NCI-H1048 (cell line): ENCODE data around the gene SYTL3.

Experiments used
- DNase-seq: peaks from one replicate; lab custom pipeline; 2025; lab: John Stamatoyannopoulos, UW

SYTL3 gene

GRCh38 chr6:158793432-158793831 is 143.6 kb downstream of the SYTL3 start:
- DNase-seq, result no peak

- DNase-seq, result no peak
These were observed 145.7 kb downstream of the SYTL3 start for GRCh38 chr6:158795516-158795915.

GRCh38 chr6:158796353-158796752 is 146.5 kb downstream of the SYTL3 start:
- no peak for DNase-seq

- no peak for DNase-seq
These were observed 147.8 kb downstream of the SYTL3 start for GRCh38 chr6:158797331-158798310.

GRCh38 chr6:158798311-158798710 is 148.5 kb downstream of the SYTL3 start:
- DNase-seq, result no peak

GRCh38 chr6:158799051-158799792 is 149.4 kb downstream of the SYTL3 start:
- DNase-seq, result peak; percentile 66

GRCh38 chr6:158801655-158802294 is 151.9 kb downstream of the SYTL3 start:
- DNase-seq, result no peak

- no peak for DNase-seq
These were observed 153.9 kb downstream of the SYTL3 start for GRCh38 chr6:158803733-158804143.

GRCh38 chr6:158804207-158804606 is 154.4 kb downstream of the SYTL3 start:
- no peak for DNase-seq

GRCh38 chr6:158805698-158806377 is 156.0 kb downstream of the SYTL3 start:
- no peak for DNase-seq

GRCh38 chr6:158807515-158808441 is 157.9 kb downstream of the SYTL3 start:
- DNase-seq, result no peak

GRCh38 chr6:158808442-158808833 is 158.6 kb downstream of the SYTL3 start:
- no peak for DNase-seq

GRCh38 chr6:158808941-158809678 is 159.3 kb downstream of the SYTL3 start:
- no peak for DNase-seq

GRCh38 chr6:158810155-158811095 is 160.6 kb downstream of the SYTL3 start:
- no peak for DNase-seq

GRCh38 chr6:158812611-158813010 is 162.8 kb downstream of the SYTL3 start:
- no peak for DNase-seq

GRCh38 chr6:158813032-158813431 is 163.2 kb downstream of the SYTL3 start:
- no peak for DNase-seq
